GM12865 (cell line): ENCODE measurements around the gene ADH5.
A peak's percentile ranks its signal among the peaks of the same experiment; 100 is the strongest.

Experiments
- DNase-seq: peaks from one replicate; pipeline ENCODE4 v3.0.0; 2010; ENCODE audit warnings: low read depth
- H3K4me3 ChIP-seq: 2 replicates; pipeline ENCODE4 v1.5.1; 2011; ENCODE audit warnings: mild to moderate bottlenecking, low read depth, low read length, control low read depth
- TF ChIP-seq, protein P1 (sequence below): IDR thresholded peaks from 2 replicates; pipeline ENCODE4 v1.5.1; 2011; ENCODE audit warnings: low read length, control low read depth, low read depth, inconsistent platforms; ENCODE audit not compliant: insufficient read depth; ENCODE audit errors: missing control alignments

Gene ADH5

DNA sequence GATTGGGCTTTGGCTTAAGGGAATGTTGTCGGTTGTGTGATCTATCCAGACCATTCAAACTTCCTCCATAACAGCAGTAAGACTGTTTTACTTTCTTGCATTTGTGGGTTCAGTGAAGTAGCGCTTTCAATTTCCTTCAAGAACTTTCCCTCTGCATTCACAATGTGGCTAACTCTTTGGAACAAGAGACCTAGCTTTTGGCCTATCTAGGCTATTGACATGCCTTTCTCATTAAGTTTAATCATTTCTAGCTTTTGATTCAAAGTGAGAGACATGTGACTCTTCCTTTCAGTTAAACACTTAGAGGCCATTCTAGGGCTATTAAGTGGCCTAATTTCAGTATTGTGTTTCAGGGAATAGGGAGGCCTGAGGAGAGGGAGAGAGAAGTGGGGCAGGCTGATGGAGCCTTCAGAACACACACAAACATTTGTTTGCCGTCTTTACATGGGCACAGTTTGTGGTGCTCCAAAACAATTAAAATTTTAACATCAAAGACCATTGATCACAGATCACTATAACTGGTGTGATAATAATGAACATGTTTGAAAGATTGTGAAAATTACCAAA lies 34.1 kb downstream of the ADH5 start:
- DNase-seq, result peak; percentile 46
- H3K4me3 ChIP-seq, result no peak overlapping the region
- TF ChIP-seq, protein P1, sequence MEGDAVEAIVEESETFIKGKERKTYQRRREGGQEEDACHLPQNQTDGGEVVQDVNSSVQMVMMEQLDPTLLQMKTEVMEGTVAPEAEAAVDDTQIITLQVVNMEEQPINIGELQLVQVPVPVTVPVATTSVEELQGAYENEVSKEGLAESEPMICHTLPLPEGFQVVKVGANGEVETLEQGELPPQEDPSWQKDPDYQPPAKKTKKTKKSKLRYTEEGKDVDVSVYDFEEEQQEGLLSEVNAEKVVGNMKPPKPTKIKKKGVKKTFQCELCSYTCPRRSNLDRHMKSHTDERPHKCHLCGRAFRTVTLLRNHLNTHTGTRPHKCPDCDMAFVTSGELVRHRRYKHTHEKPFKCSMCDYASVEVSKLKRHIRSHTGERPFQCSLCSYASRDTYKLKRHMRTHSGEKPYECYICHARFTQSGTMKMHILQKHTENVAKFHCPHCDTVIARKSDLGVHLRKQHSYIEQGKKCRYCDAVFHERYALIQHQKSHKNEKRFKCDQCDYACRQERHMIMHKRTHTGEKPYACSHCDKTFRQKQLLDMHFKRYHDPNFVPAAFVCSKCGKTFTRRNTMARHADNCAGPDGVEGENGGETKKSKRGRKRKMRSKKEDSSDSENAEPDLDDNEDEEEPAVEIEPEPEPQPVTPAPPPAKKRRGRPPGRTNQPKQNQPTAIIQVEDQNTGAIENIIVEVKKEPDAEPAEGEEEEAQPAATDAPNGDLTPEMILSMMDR, result no peak

DNA sequence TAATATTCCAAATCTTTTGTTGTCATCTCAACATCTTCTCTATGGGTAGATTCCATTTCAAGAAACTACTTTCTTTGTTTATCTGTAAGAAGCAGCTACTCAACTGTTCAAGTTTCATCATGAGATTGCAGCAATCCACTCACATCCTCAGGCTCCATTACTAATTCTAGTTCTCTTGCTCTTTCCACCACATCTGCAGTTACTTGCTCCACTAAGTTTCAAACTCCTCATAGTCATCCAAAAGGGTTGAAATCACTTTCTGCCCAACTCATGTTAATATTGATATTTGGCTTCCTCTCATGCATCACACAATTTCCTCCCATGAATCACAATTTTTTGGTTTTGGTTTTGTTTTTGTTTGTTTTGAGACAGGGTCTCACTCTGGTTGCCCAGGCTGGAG lies 35.7 kb downstream of the ADH5 start:
- TF ChIP-seq, protein P1, result no peak
- DNase-seq, result peak; percentile 5

DNA sequence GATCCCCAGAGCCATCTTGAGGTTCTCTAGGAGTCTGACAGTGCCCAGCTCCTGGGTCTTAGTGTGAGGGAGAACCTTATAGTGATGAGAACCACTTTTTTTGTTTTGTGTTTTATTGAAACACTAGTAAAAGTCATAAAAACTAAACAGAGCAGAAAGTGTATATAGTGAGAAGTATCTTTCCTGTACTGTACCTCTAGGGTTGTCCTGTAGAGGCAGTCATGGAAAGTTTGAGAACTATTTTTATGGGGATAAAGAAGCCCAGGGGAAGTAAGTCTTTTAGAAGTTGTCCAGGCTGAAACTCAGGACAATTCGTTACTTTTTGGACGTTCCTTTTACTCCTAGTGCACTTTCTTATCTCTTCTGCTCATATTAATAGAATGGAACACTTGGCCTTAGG lies 40.9 kb downstream of the ADH5 start:
- TF ChIP-seq, protein P1, result no peak
- no peak overlapping the region for H3K4me3 ChIP-seq
- no peak for DNase-seq

More for the DNA sequence above, 35.7 kb downstream of the ADH5 start:
- no peak overlapping the region for H3K4me3 ChIP-seq

DNA sequence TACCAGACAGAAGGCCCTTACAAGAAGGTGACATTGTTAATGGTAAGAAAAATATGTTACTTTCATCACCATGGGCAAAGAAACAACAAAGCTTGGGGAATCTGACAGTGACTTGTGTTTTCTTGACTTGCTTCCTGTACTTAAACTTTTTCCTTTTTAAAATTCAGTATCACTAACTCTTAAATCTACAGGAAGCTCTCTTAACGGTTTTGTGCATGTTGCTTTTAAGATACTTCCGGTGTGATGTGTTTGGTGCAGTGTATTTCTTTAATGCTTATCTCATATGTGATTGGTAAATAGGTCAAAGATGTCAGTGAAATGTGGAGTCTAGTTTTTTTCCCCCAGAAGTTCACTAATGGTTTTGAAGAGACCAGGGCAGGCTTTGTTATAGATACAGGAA lies 45.2 kb downstream of the ADH5 start:
- TF ChIP-seq, protein P1, result no peak
- H3K4me3 ChIP-seq, result no peak overlapping the region
- DNase-seq, result no peak

DNA sequence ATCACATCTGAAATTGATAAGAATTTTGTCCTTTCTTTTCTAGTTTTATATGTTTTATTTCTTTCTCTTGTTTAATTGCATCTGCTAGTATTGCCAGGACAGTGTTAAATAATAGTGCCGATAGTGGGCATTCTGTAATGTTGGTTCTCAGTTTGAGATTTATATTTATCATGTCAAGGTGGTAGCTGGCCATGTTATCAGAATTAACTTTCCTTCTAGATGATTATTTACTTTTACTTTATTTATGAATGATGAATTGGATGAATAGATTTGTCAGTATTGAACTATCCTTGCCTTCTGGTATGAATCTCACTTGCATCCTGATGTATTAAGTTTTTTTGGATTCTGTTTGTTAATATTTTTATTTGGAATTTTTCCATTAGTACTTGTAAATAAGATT lies 50.4 kb downstream of the ADH5 start:
- DNase-seq, result no peak
- TF ChIP-seq, protein P1, result no peak
- H3K4me3 ChIP-seq, result no peak overlapping the region

DNA sequence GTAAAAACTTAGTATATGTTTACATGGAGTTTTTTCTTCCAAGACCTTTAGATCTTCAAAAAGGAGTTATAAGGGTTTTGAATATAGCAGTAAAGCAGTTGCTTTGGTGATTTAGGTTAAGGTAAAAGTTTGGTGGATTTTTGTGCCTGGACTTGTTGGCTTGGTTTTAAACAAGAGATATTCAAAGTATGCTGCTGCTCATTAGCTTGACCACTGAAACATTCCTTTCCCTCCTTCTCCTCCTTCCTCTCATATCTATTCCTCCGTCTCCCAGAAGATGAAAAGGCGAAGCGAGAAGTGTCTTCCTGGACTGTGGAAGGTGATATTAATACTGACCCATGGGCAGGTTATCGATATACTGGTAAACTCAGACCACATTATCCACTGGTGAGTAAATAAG lies 54.6 kb downstream of the ADH5 start:
- TF ChIP-seq, protein P1, result no peak
- DNase-seq, result no peak

DNA sequence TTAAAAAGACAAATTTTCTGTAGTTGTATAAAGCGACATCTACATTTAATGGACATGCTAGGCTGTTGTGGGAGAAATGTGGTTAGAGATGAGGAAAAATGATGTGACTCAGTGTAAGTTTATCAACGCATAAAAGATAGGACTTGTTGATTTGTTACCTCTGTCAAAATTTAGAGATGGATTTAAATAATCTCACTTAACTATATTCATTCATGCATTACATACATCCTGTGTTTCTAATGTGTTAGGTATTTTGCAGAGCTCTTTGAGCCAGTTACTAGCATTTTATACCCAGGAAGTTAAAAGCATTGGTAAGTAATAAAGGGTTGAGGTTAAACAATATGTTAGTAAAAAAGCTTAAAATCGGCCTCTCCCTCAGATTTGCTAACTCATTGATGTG lies 58.7 kb downstream of the ADH5 start:
- no peak for DNase-seq
- TF ChIP-seq, protein P1, result no peak
- H3K4me3 ChIP-seq, result no peak overlapping the region

More for the DNA sequence above, 54.6 kb downstream of the ADH5 start:
- no peak overlapping the region for H3K4me3 ChIP-seq
